Fibroblast of skin of left biceps (primary cell): ENCODE measurements around the gene GOLGA1.
"Not testable (repeated sequence)": the region's sequence is repeated elsewhere in the genome, so short reads cannot be mapped to it uniquely, and the experiment has no call there.

Experiments used
- DNase-seq, 2 experiments: peaks; one replicate each; pipeline ENCODE4 v3.0.0-alpha.2; 2013; ENCODE audit warnings: low read depth in 2 of 2

The GOLGA1 gene

DNA sequence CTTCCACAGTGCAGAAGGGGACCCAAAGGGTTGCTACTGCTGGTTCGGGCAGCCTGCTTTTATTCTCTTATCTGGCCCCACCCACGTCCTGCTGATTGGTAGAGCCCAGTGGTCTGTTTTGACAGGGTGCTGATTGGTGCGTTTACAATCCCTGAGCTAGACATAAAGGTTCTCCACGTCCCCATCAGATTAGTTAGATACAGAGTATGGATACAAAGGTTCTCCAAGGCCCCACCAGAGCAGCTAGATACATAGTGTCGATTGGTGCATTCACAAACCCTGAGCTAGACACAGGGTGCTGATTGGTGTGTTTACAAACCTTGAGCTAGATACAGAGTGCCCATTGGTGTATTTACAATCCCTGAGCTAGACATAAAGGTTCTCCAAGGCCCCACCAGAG, 102.8 kb downstream of the GOLGA1 start:
- not testable (repeated sequence) for DNase-seq

GRCh38 chr9:124835026-124835557, 105.8 kb downstream of the GOLGA1 start:
- peak; percentile 49 to 57 for DNase-seq

DNA sequence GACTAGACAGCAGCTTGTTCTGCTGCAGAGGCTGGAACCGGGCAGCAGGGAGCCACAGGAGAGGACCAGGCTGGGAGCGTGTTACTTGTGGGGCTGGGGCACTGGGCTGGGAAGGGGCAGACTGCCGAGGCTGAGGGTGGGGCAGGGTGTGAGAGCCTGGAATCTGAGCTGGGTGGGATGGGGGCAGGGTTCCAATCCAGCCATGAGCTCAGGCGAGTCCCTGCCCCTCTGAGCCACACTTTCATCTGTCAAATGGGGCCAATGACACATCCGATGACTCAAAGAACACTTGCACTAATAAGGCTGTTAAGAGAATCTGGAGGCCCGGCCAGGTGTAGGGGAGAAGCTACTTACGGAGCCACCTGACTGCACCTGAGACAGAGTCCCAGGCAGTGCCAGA, 106.3 kb downstream of the GOLGA1 start:
- DNase-seq = no peak

DNA sequence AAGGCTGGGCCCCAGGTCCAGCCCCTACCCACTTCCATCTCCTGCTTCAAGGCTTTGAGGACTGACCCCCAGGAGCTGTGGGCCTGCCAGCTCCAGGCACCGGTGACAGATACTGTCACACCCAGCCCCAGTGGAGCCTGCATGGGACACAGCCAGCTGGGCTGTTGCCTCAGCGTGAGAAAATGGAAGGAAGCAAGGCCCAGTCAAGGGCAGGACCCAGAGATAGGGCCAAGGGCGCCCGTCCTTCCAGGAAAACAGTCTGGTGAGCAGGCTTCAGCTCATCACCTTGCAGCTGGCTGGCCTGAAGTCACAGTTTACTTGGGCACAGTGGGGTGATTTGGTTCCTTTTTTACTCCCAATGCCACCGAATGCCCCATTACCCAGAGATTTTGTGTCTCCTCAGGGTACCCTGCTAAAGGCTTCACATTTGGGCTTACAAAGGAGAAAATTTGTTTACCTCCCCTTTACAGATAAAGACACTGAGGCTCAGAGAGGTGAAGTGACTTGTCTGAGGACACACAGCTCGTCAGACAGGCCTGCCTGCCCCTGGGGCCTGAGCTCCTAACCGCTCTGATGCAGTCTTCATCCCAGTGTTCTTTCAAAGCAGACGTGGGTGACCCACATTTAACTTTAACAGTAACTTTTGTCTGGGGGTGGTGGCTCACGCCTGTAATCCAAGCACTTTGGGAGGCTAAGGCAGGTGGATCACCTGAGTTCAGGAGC, 109.1 kb downstream of the GOLGA1 start:
- no peak for DNase-seq

DNA sequence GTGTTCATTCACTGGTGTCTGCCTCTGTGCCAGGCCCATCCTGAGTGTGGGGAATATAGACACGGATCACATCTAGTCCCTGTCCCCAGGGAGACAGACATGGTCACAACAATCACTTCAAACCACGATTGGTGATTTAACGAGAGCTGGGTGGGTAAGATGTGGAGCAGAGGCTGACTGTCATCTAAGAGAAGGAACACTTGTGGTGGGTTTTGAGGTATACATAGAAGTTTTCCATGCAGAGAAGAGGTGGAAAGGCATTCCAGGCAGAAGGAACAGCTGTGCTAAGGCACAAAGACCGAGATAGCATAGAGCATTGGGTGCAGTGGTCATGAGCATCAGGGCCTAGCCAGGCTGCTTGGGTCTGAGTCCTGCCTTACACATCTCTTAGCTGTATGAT, 110.3 kb downstream of the GOLGA1 start:
- no peak for DNase-seq

DNA sequence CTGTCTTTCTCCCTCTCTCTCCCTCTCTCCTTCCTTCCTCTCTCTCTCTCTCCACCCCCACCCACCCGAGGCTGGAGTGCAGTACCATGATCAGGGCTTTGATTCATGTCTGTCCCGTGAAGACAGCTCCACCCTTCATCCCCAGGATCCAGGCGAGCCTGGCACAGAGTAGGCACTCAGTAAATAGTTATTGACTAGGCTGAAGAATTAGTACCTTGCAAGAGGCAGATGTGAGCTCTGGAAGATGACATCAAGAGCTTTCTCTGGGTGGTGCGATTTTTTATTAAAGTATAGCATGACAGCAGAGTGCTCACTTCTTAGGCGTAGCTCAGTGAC, 111.6 kb downstream of the GOLGA1 start:
- no peak for DNase-seq

GRCh38 chr9:124828489-124829333, 112.2 kb downstream of the GOLGA1 start:
- no peak for DNase-seq
